Right atrium auricular region (tissue), 2 donors: ENCODE results near the gene KRT17. TPM values are rescaled to one million over a fixed set of nuclear protein-coding genes. Genes with fewer than 3 reads are reported as not detected.
"Not testable (repeated sequence)": the region's sequence is repeated elsewhere in the genome, so short reads cannot be mapped to it uniquely, and the experiment has no call there.

Experiments
- DNase-seq: peaks from one replicate; pipeline ENCODE4 v3.0.0-alpha.2; 2019; ENCODE audit warnings: low spot score
- H3K27ac ChIP-seq, 2 donors: fragments of 200-600 bp; sonication (generic); 1 replicate in 1 of 2; 2 replicates in 1 of 2; pipeline ENCODE4 v1.5.1; 2016 to 2019
- H3K27me3 ChIP-seq, 2 donors: fragments of 200-600 bp; sonication (generic); one replicate each; pipeline versions ENCODE4 v1.5.1 to v1.6.0; 2017 to 2019
- H3K36me3 ChIP-seq: fragments of 200-600 bp; sonication (generic); one replicate; pipeline ENCODE4 v1.5.1; 2016
- H3K4me1 ChIP-seq, 2 donors: fragments of 200-600 bp; sonication (generic); one replicate each; pipeline versions ENCODE4 v1.5.1 to v1.6.0; 2017 to 2019
- H3K4me3 ChIP-seq, 2 donors: fragments of 200-600 bp; sonication (generic); 1 replicate in 1 of 2; 2 replicates in 1 of 2; pipeline ENCODE4 v1.5.1; 2017 to 2019; ENCODE audit warnings: mild to moderate bottlenecking in 1 of 2, moderate library complexity in 1 of 2
- H3K9me3 ChIP-seq, 2 donors: fragments of 200-600 bp; sonication (generic); one replicate each; pipeline ENCODE4 v1.5.1; 2019
- CTCF ChIP-seq, 2 donors: fragments of 200-600 bp; sonication (generic); IDR thresholded peaks; one replicate each; pipeline ENCODE4 v1.5.1; 2019; ENCODE audit warnings: antibody characterized with exemption in 2 of 2
- total RNA-seq, 2 donors: library from RNA; depleted of rRNA; stranded (reverse); fragments of >200 nt; gene quantifications; one replicate each; pipeline ENCODE4 v1.1.0, GENCODE V29; 2016

KRT17 gene
- total RNA-seq, 2 donors from 2014 or later: not detected

DNA sequence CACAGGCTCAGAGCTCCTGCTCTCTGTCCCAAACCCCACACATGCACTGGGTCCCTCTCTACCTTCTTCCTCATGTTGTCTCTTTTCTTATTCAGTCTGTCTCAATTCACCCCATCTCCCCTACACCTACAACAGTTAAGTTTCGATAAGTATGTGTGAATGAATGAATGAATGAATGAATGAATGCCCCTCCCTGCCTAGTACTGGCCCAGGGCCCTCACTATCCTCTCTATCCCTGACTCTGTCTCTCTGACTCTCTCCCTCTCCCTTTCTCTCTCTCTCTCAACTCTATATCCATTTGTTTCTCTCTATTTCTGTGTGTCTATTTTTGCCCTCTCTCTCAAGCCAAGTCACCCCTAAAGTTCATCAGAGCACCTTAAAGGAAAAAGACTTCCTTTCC, 45.8 kb downstream of the KRT17 start:
- no peak overlapping the region for H3K27ac ChIP-seq
- H3K4me1 ChIP-seq: peaks cover 0 to 4% of the 10 kb centered on the region in 2 donors
- no peak for TF ChIP-seq CTCF (IDR thresholded peaks at IDR 0.05)
- DNase-seq: no peak
- no peak overlapping the region for H3K4me3 ChIP-seq
- no peaks in the 10 kb centered on the region for H3K27me3 ChIP-seq
- no peaks in the 10 kb centered on the region for H3K9me3 ChIP-seq
- H3K36me3 ChIP-seq: no peaks in the 10 kb centered on the region

DNA sequence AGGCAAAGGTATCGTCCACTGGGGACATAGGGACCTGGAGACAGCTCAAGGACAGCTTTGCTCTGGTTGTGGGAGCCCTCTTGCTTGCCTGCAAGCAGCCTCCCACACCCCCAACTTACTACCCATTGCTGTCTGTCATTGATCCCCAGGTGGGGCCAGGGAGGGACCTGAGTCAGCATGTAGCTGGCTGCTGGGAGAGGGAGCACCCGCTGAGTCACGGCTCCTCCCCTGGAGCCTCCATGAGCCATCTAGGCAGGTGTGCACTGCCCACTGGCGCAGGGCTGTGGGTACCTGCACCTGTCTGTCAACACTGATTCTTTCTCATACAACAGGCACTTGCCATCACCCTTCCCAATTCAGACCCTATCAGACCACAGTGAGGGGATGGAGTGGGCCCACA, 47.6 kb downstream of the KRT17 start:
- H3K9me3 ChIP-seq, H3K27ac ChIP-seq, H3K4me1 ChIP-seq, H3K36me3 ChIP-seq, H3K4me3 ChIP-seq, DNase-seq, H3K27me3 ChIP-seq: not testable (repeated sequence)

DNA sequence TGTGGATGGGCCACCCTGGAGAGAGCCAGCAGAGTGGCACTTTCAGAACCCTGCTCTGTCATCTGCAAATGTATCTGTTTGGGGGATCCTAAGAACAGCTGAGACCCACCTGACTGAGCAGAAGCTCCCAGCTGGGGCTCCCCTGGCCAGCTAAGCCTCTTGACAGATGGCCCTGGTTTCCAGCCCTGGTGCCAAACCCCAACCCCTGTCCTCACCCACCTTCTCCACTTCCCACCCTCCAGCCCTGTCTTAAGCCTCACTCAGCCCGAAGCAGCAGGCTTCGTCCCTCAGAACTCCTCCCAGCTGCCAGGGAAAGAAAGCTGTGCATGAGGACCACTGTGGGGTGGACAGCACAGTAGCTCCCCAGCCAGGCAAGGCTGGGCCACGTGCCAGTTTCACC, 49.0 kb downstream of the KRT17 start:
- Histone ChIP-seq H3K36me3 (no peaks in the 10 kb centered on the region), H3K4me1 (peaks cover 0 to 4% of the 10 kb centered on the region in 2 donors), H3K9me3 (no peaks in the 10 kb centered on the region), H3K27me3 (no peaks in the 10 kb centered on the region), H3K27ac (no peak overlapping the region), H3K4me3 (no peak overlapping the region)
- TF ChIP-seq CTCF (IDR thresholded peaks at IDR 0.05): no peak
- DNase-seq: no peak

DNA sequence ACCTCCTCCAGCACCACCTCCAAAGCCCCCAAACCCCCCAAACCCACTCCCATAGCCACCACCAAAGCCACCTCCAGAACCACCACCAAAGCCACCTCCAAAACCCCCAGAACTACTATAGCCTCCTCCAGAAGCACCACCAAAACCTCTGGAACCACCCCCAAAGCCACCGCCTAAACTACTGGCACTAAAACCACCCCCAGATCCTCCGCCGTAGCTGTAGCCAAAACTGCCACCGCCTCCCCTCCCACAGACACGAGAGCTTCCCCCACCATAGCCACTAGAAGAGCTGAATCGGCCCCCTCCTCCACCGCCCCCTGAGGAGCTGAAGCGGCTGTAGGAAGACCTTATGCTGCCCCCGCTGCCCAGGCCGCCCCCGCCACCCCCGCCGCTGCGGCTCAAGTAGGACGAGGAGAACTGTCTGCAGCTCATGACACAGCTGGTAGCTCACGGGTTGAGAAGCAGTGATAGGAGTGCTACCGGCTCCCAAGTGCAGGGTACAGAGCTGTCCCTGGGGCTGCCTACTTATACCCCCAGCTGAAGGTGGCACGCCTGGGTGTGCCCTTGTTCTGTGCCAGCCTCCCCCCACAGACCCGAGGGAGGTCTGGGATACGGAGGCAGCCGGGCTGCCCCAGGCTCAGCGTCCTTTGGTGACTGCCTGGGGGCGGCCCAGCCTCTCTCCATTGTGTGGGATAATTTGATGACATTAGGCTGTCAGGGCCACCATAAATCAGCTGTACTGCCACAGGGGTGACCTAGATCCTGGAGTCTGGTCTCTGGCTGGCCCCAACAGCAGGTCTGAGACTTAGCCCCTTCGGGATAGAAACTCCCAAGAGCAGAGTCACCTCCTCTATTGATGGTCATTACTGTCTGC, 52.6 kb downstream of the KRT17 start, which contains the start of gene KRT9:
KRT9 (minus strand) TSS at position 499 of the 874 bp plus-strand sequence; CDS start at position 432, 67 bp downstream.
- no peaks in the 10 kb centered on the region for H3K36me3 ChIP-seq
- H3K4me3 ChIP-seq: no peak within 1 kb of the TSS
- TF ChIP-seq CTCF (IDR thresholded peaks at IDR 0.05): no peak
- DNase-seq: no peak
- H3K27me3 ChIP-seq: no peaks in the 10 kb centered on the region
- H3K27ac ChIP-seq: no peak within 1 kb of the TSS
- no peaks in the 10 kb centered on the region for H3K9me3 ChIP-seq
- H3K4me1 ChIP-seq: no peaks in the 10 kb centered on the region

Other genes with a start within 250 kb of the KRT17 start
- gene KRT34, start 242.3 kb downstream of the KRT17 start, total RNA-seq: not detected
- not detected for gene KRT31, start 227.0 kb downstream of the KRT17 start, total RNA-seq
- gene KRT37, start 200.0 kb downstream of the KRT17 start, total RNA-seq: not detected
- gene KRT38, start 183.6 kb downstream of the KRT17 start, total RNA-seq: not detected
- gene KRT32, start 157.2 kb downstream of the KRT17 start, total RNA-seq: not detected
- gene KRT35, start 143.4 kb downstream of the KRT17 start, total RNA-seq: not detected
- not detected for gene KRT36, start 134.7 kb downstream of the KRT17 start, total RNA-seq
- gene KRT13, start 119.0 kb downstream of the KRT17 start, total RNA-seq: not detected
- under 1 TPM in 1 of 2 donors, not detected in 1; 0.47 TPM for gene KRT15, start 105.7 kb downstream of the KRT17 start, total RNA-seq
- gene KRT19, start 96.3 kb downstream of the KRT17 start, total RNA-seq: 100 to 1,000 TPM in 1 of 2 donors, 10 to 100 TPM in 1; 27.8 to 165 TPM
- not detected for gene KRT9, start 52.5 kb downstream of the KRT17 start, total RNA-seq
- gene KRT14, start 37.7 kb downstream of the KRT17 start, total RNA-seq: 10 to 100 TPM in 1 of 2 donors, not detected in 1; 20.3 TPM
- 1 to 10 TPM in 1 of 2 donors, not detected in 1; 2.2 TPM for gene KRT16, start 11.8 kb downstream of the KRT17 start, total RNA-seq
- gene EIF1, start 64.3 kb upstream of the KRT17 start, total RNA-seq: 100 to 1,000 TPM; 331 to 390 TPM
- gene GAST, start 87.8 kb upstream of the KRT17 start, total RNA-seq: not detected
- under 1 TPM in 1 of 2 donors, not detected in 1; 0.08 TPM for gene HAP1, start 110.1 kb upstream of the KRT17 start, total RNA-seq
- gene JUP, start 162.1 kb upstream of the KRT17 start, total RNA-seq: 100 to 1,000 TPM; 234 to 256 TPM
- gene P3H4, start 187.4 kb upstream of the KRT17 start, total RNA-seq: 10 to 100 TPM; 15.4 to 16.2 TPM
- 10 to 100 TPM; 24.7 to 35.1 TPM for gene FKBP10, start 188.4 kb upstream of the KRT17 start, total RNA-seq
- gene NT5C3B, start 211.7 kb upstream of the KRT17 start, total RNA-seq: 10 to 100 TPM; 27.1 to 43.3 TPM
- gene KLHL10, start 213.2 kb upstream of the KRT17 start, total RNA-seq: not detected
- gene KLHL11, start 240.8 kb upstream of the KRT17 start, total RNA-seq: 1 to 10 TPM; 6.9 to 8.7 TPM